ENCODE data around the gene CRTAC1.

The CRTAC1 gene

GRCh38 chr10:97858001-97858439, 172.4 kb downstream of the CRTAC1 start:
- H3K27ac ChIP-seq, result no peak overlapping the region
- TF ChIP-seq ZFX (IDR thresholded peaks at IDR 0.05), result no peak
- TF ChIP-seq, protein P1, sequence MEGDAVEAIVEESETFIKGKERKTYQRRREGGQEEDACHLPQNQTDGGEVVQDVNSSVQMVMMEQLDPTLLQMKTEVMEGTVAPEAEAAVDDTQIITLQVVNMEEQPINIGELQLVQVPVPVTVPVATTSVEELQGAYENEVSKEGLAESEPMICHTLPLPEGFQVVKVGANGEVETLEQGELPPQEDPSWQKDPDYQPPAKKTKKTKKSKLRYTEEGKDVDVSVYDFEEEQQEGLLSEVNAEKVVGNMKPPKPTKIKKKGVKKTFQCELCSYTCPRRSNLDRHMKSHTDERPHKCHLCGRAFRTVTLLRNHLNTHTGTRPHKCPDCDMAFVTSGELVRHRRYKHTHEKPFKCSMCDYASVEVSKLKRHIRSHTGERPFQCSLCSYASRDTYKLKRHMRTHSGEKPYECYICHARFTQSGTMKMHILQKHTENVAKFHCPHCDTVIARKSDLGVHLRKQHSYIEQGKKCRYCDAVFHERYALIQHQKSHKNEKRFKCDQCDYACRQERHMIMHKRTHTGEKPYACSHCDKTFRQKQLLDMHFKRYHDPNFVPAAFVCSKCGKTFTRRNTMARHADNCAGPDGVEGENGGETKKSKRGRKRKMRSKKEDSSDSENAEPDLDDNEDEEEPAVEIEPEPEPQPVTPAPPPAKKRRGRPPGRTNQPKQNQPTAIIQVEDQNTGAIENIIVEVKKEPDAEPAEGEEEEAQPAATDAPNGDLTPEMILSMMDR (conservative IDR thresholded peaks at IDR 0.05), result no peak

- TF ChIP-seq ZFX (IDR thresholded peaks at IDR 0.05), result no peak
- TF ChIP-seq, protein P1 (conservative IDR thresholded peaks at IDR 0.05), result no peak
- no peak overlapping the region for H3K27ac ChIP-seq
These were observed 175.7 kb downstream of the CRTAC1 start for GRCh38 chr10:97854743-97855142.

GRCh38 chr10:97852840-97853405, 177.5 kb downstream of the CRTAC1 start:
- TF ChIP-seq, protein P1 (conservative IDR thresholded peaks at IDR 0.05), result no peak
- no peak for TF ChIP-seq ZFX (IDR thresholded peaks at IDR 0.05)
- no peak overlapping the region for H3K27ac ChIP-seq

- H3K27ac ChIP-seq, result no peak overlapping the region
- TF ChIP-seq, protein P1 (conservative IDR thresholded peaks at IDR 0.05), result no peak
- no peak for TF ChIP-seq ZFX (IDR thresholded peaks at IDR 0.05)
These were observed 178.1 kb downstream of the CRTAC1 start for GRCh38 chr10:97852277-97852676.

GRCh38 chr10:97851341-97852001, 178.9 kb downstream of the CRTAC1 start:
- H3K27ac ChIP-seq, result no peak overlapping the region
- TF ChIP-seq, protein P1 (conservative IDR thresholded peaks at IDR 0.05), result no peak
- no peak for TF ChIP-seq ZFX (IDR thresholded peaks at IDR 0.05)

GRCh38 chr10:97850446-97850845, 180.0 kb downstream of the CRTAC1 start:
- TF ChIP-seq, protein P1 (conservative IDR thresholded peaks at IDR 0.05), result no peak
- no peak for TF ChIP-seq ZFX (IDR thresholded peaks at IDR 0.05)
- H3K27ac ChIP-seq, result no peak overlapping the region

- H3K27ac ChIP-seq, result no peak within 1 kb of the TSS
- TF ChIP-seq ZFX (IDR thresholded peaks at IDR 0.05), result no peak
- TF ChIP-seq, protein P1 (conservative IDR thresholded peaks at IDR 0.05), result no peak
These were observed 180.6 kb downstream of the CRTAC1 start, which contains the start of gene GOLGA7B for GRCh38 chr10:97849687-97850402. TSS of gene GOLGA7B (plus strand) at chr10:97849843. CDS start at chr10:97850304, 461 bp downstream.
